GM21825 (cell line): ENCODE data around the gene LARP6.
"Not testable (repeated sequence)": the region's sequence is repeated elsewhere in the genome, so short reads cannot be mapped to it uniquely, and the experiment has no call there.

Source experiments
- ATAC-seq: cut with Tn5 transposase; IDR thresholded peaks from one replicate; pipeline ENCODE4 v1.9.1; 2021; ENCODE audit warnings: mild to moderate bottlenecking, moderate library complexity; ENCODE audit not compliant: unreplicated experiment

The LARP6 gene

DNA sequence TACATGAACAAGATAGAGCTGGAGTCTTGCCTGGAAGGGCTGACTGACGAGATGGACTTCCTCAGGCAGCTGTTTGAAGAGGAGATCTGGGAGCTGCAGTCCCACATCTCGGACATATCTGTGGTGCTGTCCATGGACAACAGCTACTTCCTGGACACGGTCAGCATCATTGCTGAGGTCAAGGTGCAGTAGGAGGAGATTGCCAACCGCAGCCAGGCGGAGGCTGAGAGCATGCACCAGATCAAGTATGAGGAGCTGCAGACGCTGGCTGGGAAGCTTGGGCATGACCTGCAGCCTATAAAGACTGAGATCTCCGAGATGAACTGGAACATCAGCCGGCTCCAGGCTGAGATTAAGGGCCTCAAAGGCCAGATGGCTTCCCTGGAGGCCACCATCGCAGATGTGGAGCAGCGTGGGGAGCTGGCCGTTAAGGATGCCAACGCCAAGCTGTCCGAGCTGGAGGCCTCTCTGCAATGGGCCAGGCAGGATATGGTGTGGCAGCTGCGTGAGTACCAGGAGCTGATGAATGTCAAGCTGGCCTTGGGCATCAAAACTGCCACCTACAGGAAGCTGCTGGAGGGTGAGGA, 5.5 kb upstream of the LARP6 start:
- ATAC-seq = no peak

GRCh38 chr15:70858614-70859321, 4.8 kb upstream of the LARP6 start:
- ATAC-seq = not testable (repeated sequence)

DNA sequence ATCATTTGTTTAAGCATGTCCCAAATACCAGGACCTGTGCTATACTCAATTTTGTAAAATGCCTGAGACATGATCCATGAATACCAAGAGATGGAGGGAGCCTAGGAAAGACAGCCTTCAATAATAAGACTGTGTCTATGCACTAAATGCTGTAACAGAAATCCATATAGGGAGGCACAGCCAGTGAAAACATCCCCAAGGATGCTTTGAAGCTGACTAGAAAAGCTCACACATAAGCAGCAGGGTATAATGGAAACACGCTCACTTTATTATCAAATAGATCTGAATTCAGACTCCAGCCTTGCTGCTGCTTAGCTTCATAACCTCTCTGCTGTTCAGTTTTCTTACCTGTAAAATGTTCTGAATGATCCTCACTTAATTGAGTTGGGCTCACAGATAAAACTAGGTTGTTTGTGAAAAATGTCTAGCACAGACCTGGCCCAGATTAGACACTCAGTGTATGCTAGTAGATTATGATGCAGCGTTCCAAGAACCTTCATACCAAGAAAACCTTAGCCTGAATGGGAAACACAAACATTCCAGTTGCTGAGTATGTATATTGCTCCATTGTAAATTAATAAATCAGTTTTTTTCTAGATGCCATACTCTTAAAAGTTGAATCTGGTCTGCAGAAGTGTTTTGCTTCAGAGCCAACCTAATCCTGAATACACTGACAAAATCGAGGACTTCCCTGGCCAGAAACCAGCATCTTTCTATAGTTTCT, 3.8 kb upstream of the LARP6 start:
- no peak for ATAC-seq

- ATAC-seq = no peak
These were observed 3.1 kb upstream of the LARP6 start for GRCh38 chr15:70856884-70857561.

- ATAC-seq = no peak
These were observed 2.4 kb upstream of the LARP6 start for GRCh38 chr15:70856177-70856883.

DNA sequence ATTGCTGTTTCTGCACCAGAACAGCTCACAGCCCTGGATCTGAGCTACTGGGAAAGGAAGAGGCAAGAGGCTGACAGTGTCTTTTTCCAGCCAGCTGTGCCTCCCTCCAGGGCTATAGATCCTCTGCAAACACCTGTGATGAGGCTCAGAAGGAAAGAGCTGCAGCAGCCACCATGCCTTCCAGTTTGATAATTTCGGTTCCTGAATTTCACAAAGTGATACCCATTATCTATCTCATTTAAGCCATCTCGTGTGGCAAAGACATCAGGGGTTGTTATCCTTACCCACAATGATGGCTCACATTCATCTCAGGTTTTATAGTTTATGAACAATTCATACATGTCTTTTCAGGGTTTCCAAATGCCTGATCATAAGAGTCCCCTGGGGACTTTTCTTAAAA, 1.8 kb upstream of the LARP6 start:
- ATAC-seq = no peak

GRCh38 chr15:70854666-70854976, 664 bp upstream of the LARP6 start:
- no peak for ATAC-seq

GRCh38 chr15:70853318-70853972, 512 bp downstream of the LARP6 start:
- no peak for ATAC-seq

DNA sequence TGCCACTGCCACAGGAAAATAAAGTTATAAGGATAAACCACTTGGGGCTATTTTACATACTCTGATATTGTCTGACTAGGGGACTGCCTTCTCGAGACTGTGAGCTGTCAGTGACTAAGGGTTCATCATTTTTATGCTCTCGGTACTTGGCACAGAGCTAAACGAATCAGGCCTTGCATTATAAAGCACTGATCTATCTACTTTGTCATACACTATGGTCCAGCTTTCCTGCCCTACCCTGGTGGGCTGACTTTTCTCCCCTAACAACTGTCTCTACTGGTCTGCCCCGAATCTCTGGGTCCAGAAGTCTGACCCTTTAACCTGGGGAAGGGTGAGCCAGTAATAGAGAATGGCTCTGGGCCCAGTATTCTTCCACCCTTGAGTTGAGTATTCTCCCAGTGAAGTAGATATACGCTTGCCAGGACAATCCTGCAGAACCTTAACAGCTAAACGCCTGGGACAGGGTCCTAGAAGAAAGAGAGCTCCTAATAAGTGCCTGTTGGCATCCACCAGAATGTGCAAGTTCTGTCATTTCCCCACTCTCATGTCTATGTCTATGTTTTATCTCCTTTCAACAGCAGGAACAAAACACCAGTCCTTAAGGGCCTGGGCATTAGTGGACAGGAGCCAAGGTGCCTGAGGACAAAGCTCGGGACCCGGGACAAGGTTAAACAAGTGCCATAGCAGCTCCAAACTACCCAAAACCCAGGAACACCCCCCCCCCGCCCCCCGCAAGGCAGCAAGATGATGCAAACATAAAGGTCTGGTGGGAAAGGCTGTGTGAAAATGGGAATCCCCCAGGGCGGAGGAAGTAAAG, 1.2 kb downstream of the LARP6 start:
- ATAC-seq = no peak

DNA sequence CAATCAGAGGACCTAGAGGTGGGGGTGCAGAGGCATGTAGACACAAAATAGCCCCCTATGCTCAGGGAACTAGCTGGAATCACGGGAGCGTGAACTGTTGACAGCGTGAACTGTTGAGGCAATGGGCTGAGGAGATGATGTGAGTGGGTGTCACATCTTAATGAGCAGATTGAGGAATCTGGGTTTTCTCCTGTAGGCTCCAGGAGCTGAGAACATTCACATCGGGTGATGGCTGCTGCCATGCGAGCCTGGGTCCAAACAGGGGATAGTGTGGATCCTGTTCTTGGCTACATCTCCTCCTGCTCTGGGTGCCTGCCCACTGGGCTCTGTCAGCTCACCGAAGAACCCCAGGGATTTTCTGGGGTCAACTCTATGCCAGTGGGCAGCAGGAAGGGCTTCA, 2.1 kb downstream of the LARP6 start:
- ATAC-seq = no peak

DNA sequence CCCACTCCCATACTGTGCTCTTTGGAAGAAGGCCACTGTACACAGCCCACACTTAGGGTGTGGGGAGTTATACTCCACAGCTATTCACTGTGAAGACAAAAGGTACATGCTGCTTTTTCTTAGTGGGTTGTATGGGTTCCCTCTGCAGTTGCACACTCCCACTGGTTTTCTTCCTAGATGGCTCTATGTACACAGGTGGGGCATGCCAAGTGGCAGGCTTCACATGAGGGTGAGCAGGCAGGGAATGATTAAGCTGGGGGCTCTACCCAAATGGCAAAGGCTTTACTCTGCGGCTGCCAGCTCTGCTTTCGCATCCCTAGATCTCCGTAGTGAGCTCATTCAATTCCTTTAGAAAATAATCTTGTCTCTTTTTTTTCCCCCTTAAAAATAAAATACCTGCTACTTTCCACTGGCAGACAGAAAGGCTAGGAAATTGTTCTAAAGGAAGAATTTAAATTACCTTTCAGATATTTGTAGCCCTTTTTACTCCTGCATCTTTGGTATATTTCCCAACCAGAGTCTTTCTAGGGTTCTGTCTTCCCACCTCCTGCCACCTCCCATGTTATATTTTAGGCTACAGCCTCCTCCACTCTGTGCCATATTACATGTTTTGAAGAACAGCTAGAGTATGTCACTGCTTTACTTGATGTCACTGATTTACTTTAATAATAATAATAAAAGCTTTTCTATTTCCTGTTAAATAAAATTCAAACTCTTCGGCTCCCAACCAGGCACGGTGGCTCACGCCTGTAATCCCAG, 8.2 kb downstream of the LARP6 start:
- ATAC-seq = no peak

- ATAC-seq = no peak
These were observed 16.5 kb downstream of the LARP6 start for GRCh38 chr15:70837476-70837875.

DNA sequence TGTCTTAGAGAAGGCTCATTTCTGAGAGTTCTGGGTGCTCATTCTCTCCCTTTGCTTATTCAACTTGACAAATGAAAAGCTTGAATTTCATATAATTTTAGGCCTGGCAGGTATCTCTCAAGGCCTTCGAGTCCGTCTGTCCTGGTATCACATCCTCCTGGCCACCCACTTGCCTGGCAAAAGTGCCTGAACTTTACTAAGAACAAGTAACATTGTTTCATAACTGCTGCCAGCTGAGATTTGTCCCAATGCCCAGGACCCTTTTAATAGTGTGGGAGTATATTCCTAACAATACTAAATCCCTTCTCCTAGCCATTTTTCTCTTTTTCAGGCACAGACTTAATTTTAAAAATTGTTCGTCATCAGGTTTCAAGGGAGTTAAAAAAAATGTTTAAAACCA, 18.1 kb downstream of the LARP6 start:
- ATAC-seq = no peak

- ATAC-seq = no peak
These were observed 18.5 kb downstream of the LARP6 start for GRCh38 chr15:70835415-70835814.

- ATAC-seq = no peak
These were observed 19.0 kb downstream of the LARP6 start for GRCh38 chr15:70834999-70835398.

DNA sequence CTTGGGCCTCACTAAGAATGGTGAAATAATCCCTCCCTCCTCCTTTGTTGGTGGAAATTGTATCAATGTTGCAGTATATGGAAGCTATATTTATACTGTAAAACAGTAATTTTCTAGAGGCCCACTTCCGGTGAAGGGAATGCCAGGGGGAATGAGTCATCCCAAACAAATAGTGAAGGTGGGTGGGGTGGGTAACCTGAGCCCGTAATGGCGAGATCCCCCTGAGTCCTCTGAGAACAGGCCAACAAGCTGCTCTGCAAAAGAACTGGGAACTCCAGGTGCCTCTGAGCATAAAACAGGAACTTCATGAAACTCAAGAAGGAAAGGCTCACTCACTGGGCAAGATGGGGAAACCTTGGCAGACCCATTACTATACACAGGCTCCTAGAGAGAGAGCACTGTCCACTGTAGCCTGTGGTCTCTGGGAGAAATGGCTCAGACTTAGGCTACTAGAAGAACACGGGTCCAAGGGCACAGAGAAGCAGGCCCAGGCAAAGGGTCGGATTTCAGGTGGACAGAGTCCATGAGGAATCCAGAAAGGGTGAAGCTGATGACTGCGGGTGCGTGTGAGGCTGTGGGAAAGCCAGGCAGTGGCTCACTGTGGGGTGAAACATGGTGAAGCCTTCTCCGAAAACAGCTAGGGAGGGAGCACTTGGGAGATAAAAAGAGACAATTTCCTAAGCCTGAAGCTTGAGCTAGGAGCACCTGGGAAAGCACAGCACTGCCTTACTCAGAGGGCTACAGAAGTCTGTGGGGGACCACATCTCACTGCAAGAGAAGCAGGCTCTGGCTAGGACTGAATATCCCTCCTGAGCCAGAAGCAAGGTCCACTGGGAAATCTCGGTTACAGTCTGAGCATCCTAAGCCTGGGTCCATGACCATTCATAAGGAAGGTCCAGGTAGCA, 19.8 kb downstream of the LARP6 start:
- no peak for ATAC-seq

- no peak for ATAC-seq
These were observed 20.5 kb downstream of the LARP6 start for GRCh38 chr15:70833422-70833821.

GRCh38 chr15:70832176-70832575, 21.8 kb downstream of the LARP6 start:
- ATAC-seq = no peak
